Measurements from ENCODE around the gene QPRT. TPM values are rescaled to one million over a fixed set of nuclear protein-coding genes. Genes with fewer than 3 reads are reported as not detected.

The QPRT gene
- total and polyA plus RNA-seq, 2 experiments from 2014 or later: 65.4 to 128 TPM

- TF ChIP-seq ZNF462 (CRISPR knock-in tag; IDR thresholded peaks at IDR 0.05): no peak
- TF ChIP-seq CREB1 (CRISPR knock-in tag; IDR thresholded peaks at IDR 0.05; ENCODE audit: low read depth): no peak
- TF ChIP-seq ZNF114 (CRISPR knock-in tag; IDR thresholded peaks at IDR 0.05): no peak
Measured at GRCh38 chr16:29662729-29663015, 16.3 kb upstream of the QPRT start (continued).

- Histone ChIP-seq H3K4me3 (no peak within 1 kb of the TSS), H3K27ac (ENCODE audit: low read depth) (no peak within 1 kb of the TSS), H3K9me2 (ENCODE audit: insufficient read depth) (no peaks in the 10 kb centered on the region), H3K27me3 (ENCODE audit: insufficient read depth) (no peaks in the 10 kb centered on the region), H2AFZ (peak within 1 kb of the TSS; percentile 38; the same call in 1 of the 2 replicates), H3F3A (replicated peaks; ENCODE audit: low read depth) (peaks cover 13% of the 10 kb centered on the region; the same call in 1 of the 2 replicates), H4K20me1 (replicated peaks; ENCODE audit: insufficient read depth) (no peaks in the 10 kb centered on the region), H3K36me3 (ENCODE audit: insufficient read depth) (no peaks in the 10 kb centered on the region), H3K4me2 (0 out of 2 replicates have a peak within 1 kb of the TSS, but pooled peaks have one; percentile 10), H3K4me1 (ENCODE audit: insufficient read depth) (peaks cover 18% of the 10 kb centered on the region), H3K79me2 (replicated peaks; ENCODE audit: insufficient read depth) (no peaks in the 10 kb centered on the region)
- TF ChIP-seq REST (IDR thresholded peaks at IDR 0.05; ENCODE audit: unreplicated experiment): no peak
- TF ChIP-seq CTCF (conservative IDR thresholded peaks at IDR 0.05; ENCODE audit: low read depth in 2 of 2): no peak
- TF ChIP-seq NANOG (IDR thresholded peaks at IDR 0.05; ENCODE audit: borderline replicate concordance): no peak
- no peak for TF ChIP-seq CREB1 (CRISPR knock-in tag; IDR thresholded peaks at IDR 0.05; ENCODE audit: low read depth)
- TF ChIP-seq ZNF114 (CRISPR knock-in tag; IDR thresholded peaks at IDR 0.05): no peak
- Mint-ChIP-seq H3K27ac (no peak within 1 kb of the TSS), H3K4me3 (no peak within 1 kb of the TSS; the same call in 2 of the 3 replicates), H3K4me1 (peaks cover 37% of the 10 kb centered on the region), H3K36me3 (ENCODE audit: low read depth) (no peaks in the 10 kb centered on the region), H3K27me3 (ENCODE audit: insufficient read depth, low read depth, poor library complexity) (peaks cover 16% of the 10 kb centered on the region), H3K9me3 (no peaks in the 10 kb centered on the region)
- no peak for ATAC-seq
- peak; percentile 28 for DNase-seq (ENCODE audit: low spot score)
Measured at GRCh38 chr16:29663016-29663806, 15.8 kb upstream of the QPRT start, which contains the start of gene SPN. Gene SPN, plus strand, starts transcription at chr16:29663247. Its CDS starts 482 bp downstream, at chr16:29663729.

Data from GM23338 (cell line).